ENCODE data around the gene PRR7.

The PRR7 gene

DNA sequence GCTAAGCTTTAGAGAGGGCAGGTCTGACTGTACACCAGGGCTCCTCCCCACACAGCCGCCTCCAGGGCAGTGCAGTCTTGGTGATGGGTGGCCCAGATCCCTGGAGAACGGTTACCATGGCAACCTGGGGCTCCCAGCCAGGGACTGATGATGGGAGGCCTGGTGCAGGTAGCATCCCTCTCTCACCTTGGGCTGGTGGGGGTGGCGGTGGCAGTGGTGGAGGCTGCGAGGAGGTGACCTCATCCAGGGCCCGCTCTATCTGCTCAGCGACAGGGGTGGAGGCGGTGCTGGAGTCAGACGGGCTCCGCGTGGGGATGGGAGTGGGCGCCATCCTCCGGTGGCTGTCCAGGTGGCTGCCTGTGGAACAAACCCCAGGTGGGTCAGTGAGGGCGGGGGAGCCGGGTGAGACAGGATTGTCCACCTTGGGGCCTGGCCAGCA lies 12.3 kb downstream of the PRR7 start:
- Histone ChIP-seq H3K27ac (ENCODE audit: low read depth, low read length, poor library complexity, severe bottlenecking) (no peak overlapping the region), H4K20me1 (ENCODE audit: insufficient read depth, low read length) (no peaks in the 10 kb centered on the region), H3K9me2 (ENCODE audit: low read depth, low read length) (no peaks in the 10 kb centered on the region), H3K4me1 (ENCODE audit: insufficient read depth, low read length, severe bottlenecking) (peaks cover 21% of the 10 kb centered on the region), H3K36me3 (ENCODE audit: insufficient read depth, low read length) (peaks cover 53% of the 10 kb centered on the region; the same call in 1 of the 2 replicates), H3F3A (ENCODE audit: insufficient read depth, low read length) (no peaks in the 10 kb centered on the region), H3K4me3 (ENCODE audit: low read depth, low read length, poor library complexity, severe bottlenecking) (no peak overlapping the region), H3K9me3 (ENCODE audit: low read length) (no peaks in the 10 kb centered on the region), H3K9ac (ENCODE audit: low read length) (no peak overlapping the region), H3K4me2 (ENCODE audit: low read length) (no peak overlapping the region), H3K79me2 (ENCODE audit: insufficient read depth, low read length) (no peaks in the 10 kb centered on the region), H3K27me3 (ENCODE audit: insufficient read depth, low read length) (no peaks in the 10 kb centered on the region), H2AFZ (ENCODE audit: low read length) (no peak overlapping the region)
- TF ChIP-seq, protein P1, sequence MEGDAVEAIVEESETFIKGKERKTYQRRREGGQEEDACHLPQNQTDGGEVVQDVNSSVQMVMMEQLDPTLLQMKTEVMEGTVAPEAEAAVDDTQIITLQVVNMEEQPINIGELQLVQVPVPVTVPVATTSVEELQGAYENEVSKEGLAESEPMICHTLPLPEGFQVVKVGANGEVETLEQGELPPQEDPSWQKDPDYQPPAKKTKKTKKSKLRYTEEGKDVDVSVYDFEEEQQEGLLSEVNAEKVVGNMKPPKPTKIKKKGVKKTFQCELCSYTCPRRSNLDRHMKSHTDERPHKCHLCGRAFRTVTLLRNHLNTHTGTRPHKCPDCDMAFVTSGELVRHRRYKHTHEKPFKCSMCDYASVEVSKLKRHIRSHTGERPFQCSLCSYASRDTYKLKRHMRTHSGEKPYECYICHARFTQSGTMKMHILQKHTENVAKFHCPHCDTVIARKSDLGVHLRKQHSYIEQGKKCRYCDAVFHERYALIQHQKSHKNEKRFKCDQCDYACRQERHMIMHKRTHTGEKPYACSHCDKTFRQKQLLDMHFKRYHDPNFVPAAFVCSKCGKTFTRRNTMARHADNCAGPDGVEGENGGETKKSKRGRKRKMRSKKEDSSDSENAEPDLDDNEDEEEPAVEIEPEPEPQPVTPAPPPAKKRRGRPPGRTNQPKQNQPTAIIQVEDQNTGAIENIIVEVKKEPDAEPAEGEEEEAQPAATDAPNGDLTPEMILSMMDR (IDR thresholded peaks at IDR 0.05; ENCODE audit: low read length) = no peak
- TF ChIP-seq EZH2 (IDR thresholded peaks at IDR 0.05; ENCODE audit: borderline replicate concordance, low read length) = no peak

DNA sequence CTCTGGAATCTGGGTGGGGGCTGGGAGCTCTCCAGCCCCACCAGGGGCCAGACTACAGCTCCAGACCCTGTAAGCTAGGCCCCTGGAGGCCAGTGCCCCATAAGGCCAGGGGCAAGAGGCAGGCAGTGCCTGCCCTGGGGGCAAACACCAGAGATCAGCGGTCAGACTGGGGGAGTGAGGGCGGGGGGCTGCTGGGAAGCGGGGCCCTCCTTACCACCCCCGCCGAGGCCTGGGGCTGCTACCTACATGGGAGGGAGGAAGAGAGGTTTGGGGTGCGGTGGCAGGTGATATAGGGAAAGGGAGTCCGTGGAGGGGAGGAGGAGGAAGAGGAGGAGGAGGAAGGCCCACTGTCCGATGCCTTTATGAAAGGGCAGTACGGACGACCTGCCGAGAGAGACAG lies 12.7 kb downstream of the PRR7 start:
- Histone ChIP-seq H4K20me1 (ENCODE audit: insufficient read depth, low read length) (no peaks in the 10 kb centered on the region), H3K27ac (ENCODE audit: low read depth, low read length, poor library complexity, severe bottlenecking) (no peak overlapping the region), H3K36me3 (ENCODE audit: insufficient read depth, low read length) (peaks cover 53% of the 10 kb centered on the region; the same call in 1 of the 2 replicates)

DNA sequence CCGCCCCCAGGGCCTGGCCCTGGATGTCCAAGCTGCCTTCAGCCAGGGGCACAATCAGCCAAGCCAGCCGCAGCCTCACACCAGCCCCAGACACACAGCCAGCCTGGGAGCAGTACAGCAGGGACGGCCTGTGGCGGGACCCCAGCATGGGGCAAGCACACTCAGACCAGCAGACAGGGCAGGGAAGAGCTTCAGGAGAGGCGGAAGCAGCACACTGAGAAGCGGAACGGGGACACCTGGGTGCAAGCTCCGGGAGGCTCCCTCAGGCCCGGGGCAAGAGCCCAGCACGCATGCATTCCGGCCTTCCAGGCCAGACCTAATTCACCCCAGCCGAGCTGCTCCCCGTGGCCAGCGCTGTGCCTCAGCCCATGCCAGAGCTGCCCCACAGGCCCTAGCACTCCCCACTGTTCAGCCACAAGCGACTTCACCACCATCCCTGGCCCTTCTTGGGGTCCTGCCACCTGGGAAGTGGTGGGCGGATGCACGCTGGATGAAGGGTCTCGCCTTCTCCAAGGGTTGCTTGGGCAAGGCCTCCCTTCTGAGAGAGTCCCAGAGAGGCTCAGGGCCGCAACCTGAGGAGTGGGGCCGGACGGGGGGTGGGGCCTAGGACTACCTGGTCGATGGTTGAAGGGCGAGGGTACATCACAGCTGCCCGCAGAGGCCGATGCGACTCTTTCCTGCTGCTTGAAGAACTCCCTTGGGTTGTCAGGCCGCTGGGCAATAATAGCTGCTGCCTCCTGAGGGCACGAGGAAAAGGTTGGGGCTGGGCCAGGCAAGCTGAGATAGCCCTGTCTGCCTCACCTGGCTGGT lies 13.4 kb downstream of the PRR7 start:
- TF ChIP-seq, protein P1 (IDR thresholded peaks at IDR 0.05; ENCODE audit: low read length) = no peak
- TF ChIP-seq EZH2 (IDR thresholded peaks at IDR 0.05; ENCODE audit: borderline replicate concordance, low read length) = no peak
- no peak overlapping the region for H2AFZ ChIP-seq (ENCODE audit: low read length)
- no peak overlapping the region for H3K4me2 ChIP-seq (ENCODE audit: low read length)
- no peak overlapping the region for H3K9ac ChIP-seq (ENCODE audit: low read length)
- no peak overlapping the region for H3K27ac ChIP-seq (ENCODE audit: low read depth, low read length, poor library complexity, severe bottlenecking)
- H3K27me3 ChIP-seq (ENCODE audit: insufficient read depth, low read length) = no peaks in the 10 kb centered on the region
- peaks cover 53% of the 10 kb centered on the region for H3K36me3 ChIP-seq (ENCODE audit: insufficient read depth, low read length)
- peaks cover 18% of the 10 kb centered on the region for H3K4me1 ChIP-seq (ENCODE audit: insufficient read depth, low read length, severe bottlenecking)
- H4K20me1 ChIP-seq (ENCODE audit: insufficient read depth, low read length) = no peaks in the 10 kb centered on the region
- H3F3A ChIP-seq (ENCODE audit: insufficient read depth, low read length) = no peaks in the 10 kb centered on the region
- H3K9me2 ChIP-seq (ENCODE audit: low read depth, low read length) = no peaks in the 10 kb centered on the region
- H3K79me2 ChIP-seq (ENCODE audit: insufficient read depth, low read length) = no peaks in the 10 kb centered on the region
- no peaks in the 10 kb centered on the region for H3K9me3 ChIP-seq (ENCODE audit: low read length)
- H3K4me3 ChIP-seq (ENCODE audit: low read depth, low read length, poor library complexity, severe bottlenecking) = no peak overlapping the region

More for the DNA sequence above, 12.7 kb downstream of the PRR7 start:
- TF ChIP-seq, protein P1 (IDR thresholded peaks at IDR 0.05; ENCODE audit: low read length) = no peak
- TF ChIP-seq EZH2 (IDR thresholded peaks at IDR 0.05; ENCODE audit: borderline replicate concordance, low read length) = no peak
- peaks cover 18% of the 10 kb centered on the region for H3K4me1 ChIP-seq (ENCODE audit: insufficient read depth, low read length, severe bottlenecking)
- no peaks in the 10 kb centered on the region for H3K27me3 ChIP-seq (ENCODE audit: insufficient read depth, low read length)
- H3K9me3 ChIP-seq (ENCODE audit: low read length) = no peaks in the 10 kb centered on the region
- H2AFZ ChIP-seq (ENCODE audit: low read length) = no peak overlapping the region
- H3K4me3 ChIP-seq (ENCODE audit: low read depth, low read length, poor library complexity, severe bottlenecking) = no peak overlapping the region
- no peaks in the 10 kb centered on the region for H3K9me2 ChIP-seq (ENCODE audit: low read depth, low read length)
- H3F3A ChIP-seq (ENCODE audit: insufficient read depth, low read length) = no peaks in the 10 kb centered on the region
- H3K79me2 ChIP-seq (ENCODE audit: insufficient read depth, low read length) = no peaks in the 10 kb centered on the region
- no peak overlapping the region for H3K4me2 ChIP-seq (ENCODE audit: low read length)
- H3K9ac ChIP-seq (ENCODE audit: low read length) = no peak overlapping the region
